Chondrocyte (in vitro differentiated cells): Measurements from ENCODE around the gene PMPCA. TPM values are rescaled to one million over a fixed set of nuclear protein-coding genes. Genes with fewer than 3 reads are reported as not detected.

Source experiments
- DNase-seq: peaks from one replicate; pipeline ENCODE4 v3.0.0; 2021; ENCODE audit warnings: mixed read lengths, low spot score
- H3K27ac Mint-ChIP-seq: one replicate; pipeline ENCODE4 v1.8.0; 2021; ENCODE audit warnings: mild to moderate bottlenecking, moderate library complexity, mixed read lengths; ENCODE audit not compliant: unreplicated experiment
- H3K27me3 Mint-ChIP-seq: 2 replicates; pipeline ENCODE4 v1.8.0; 2021; ENCODE audit warnings: low read depth, mixed read lengths
- H3K36me3 Mint-ChIP-seq: 2 replicates; pipeline ENCODE4 v1.8.0; 2021; ENCODE audit warnings: low read depth, mixed read lengths
- H3K4me1 Mint-ChIP-seq: 2 replicates; pipeline ENCODE4 v1.8.0; 2021; ENCODE audit warnings: low read depth, mild to moderate bottlenecking, mixed read lengths
- H3K4me3 Mint-ChIP-seq: one replicate; pipeline ENCODE4 v1.8.0; 2021; ENCODE audit warnings: mild to moderate bottlenecking, moderate library complexity, mixed read lengths; ENCODE audit not compliant: unreplicated experiment
- H3K9me3 Mint-ChIP-seq: 2 replicates; pipeline ENCODE4 v1.8.0; 2021; ENCODE audit warnings: low read depth, mixed read lengths
- total RNA-seq: library from RNA; stranded (reverse); gene quantifications from 3 replicates; pipeline ENCODE4 v1.2.1, GENCODE V29; 2021
- TF ChIP-seq, protein P1 (sequence below): fragments of 200-600 bp; sonication (generic); IDR thresholded peaks from 2 replicates; pipeline ENCODE4 v1.5.0; 2021; ENCODE audit warnings: antibody characterized with exemption, mild to moderate bottlenecking, moderate library complexity

Gene PMPCA
- total RNA-seq, 1 donor from 2014 or later, result 42.5 TPM

DNA sequence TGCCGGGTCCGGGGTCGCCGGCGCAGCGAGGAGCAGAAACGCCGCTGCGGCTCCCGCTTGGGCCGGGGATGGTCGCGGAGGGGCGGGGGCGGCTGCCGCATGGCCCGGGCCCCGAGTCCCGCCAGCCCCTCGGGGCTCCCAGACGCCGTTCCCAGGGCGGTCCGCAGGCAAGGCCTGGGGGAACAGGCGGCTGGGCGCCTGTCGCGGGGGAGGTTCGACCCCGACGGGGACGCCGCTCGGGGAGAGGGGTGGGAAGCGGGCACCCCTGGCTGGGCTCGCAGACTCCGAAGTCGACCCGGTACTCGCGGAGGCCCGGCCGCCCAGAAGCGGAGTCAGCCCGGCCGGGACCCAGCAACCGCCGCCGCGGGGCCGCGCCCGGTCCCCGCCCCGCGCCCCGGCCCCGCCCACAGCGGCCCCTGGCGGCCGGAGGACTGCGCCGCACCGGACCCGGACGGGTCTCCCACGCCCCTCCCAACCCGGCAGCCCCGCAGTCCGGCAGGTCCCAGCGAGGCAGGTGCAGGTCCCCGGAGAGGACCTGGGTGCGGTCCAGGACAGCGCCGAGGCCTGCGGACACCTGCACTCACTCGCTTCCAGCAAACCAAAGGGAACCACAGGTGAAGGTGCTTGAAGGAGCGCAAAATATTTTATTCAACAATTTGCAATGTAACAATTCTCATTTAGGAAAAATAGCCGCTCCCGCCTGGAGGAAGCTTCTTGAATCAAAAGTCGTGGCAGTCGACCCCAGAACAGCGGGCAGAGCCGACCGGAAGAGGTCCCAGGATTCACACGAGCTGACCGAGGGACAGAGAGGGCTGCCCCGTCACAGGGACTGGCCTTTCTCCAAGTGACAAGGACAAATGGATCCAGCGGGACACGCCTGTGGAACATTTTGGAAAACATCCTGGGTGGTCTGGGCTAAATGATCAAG lies 29.3 kb downstream of the PMPCA start, which contains the start of gene INPP5E:
Gene INPP5E, minus strand, starts transcription at position 365 of the 928 bp plus-strand sequence. CDS start 426 bp downstream, outside the sequence.
- peak within 1 kb of the TSS; percentile 85 for H3K4me3 Mint-ChIP-seq
- H3K9me3 Mint-ChIP-seq, result no peaks in the 10 kb centered on the region
- TF ChIP-seq, protein P1, sequence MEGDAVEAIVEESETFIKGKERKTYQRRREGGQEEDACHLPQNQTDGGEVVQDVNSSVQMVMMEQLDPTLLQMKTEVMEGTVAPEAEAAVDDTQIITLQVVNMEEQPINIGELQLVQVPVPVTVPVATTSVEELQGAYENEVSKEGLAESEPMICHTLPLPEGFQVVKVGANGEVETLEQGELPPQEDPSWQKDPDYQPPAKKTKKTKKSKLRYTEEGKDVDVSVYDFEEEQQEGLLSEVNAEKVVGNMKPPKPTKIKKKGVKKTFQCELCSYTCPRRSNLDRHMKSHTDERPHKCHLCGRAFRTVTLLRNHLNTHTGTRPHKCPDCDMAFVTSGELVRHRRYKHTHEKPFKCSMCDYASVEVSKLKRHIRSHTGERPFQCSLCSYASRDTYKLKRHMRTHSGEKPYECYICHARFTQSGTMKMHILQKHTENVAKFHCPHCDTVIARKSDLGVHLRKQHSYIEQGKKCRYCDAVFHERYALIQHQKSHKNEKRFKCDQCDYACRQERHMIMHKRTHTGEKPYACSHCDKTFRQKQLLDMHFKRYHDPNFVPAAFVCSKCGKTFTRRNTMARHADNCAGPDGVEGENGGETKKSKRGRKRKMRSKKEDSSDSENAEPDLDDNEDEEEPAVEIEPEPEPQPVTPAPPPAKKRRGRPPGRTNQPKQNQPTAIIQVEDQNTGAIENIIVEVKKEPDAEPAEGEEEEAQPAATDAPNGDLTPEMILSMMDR, result peak; percentile 78
- DNase-seq, result no peak
- peaks cover 29% of the 10 kb centered on the region for H3K4me1 Mint-ChIP-seq
- peak within 1 kb of the TSS; percentile 63 for H3K27ac Mint-ChIP-seq
- peaks cover 20% of the 10 kb centered on the region for H3K36me3 Mint-ChIP-seq
- no peaks in the 10 kb centered on the region for H3K27me3 Mint-ChIP-seq

DNA sequence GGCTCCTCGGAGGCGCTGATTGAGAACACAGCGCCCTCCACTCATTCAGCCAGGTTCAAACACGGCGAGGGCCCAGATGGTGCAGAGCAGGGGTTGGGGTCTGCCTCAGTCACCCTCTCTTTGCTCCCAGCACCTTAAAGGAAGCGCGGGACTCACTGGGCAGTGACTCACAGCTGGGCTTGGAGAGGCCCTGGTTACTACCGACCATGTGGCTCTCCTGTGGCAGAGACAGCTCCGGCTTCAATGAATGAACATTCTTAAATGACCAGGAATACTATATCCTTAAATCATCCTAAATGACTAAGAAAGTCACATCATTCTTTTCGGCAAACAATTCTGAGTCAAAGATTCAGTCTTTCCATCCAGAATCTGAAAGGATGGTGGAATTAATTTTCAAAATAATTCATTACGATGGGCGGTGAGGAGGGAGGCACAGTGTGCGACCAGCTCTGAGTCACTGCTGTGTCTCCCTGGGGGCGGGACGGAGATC lies 30.8 kb downstream of the PMPCA start:
- Mint-ChIP-seq H3K27ac (no peak overlapping the region), H3K4me3 (no peak overlapping the region), H3K4me1 (peaks cover 26% of the 10 kb centered on the region), H3K36me3 (peaks cover 23% of the 10 kb centered on the region), H3K9me3 (no peaks in the 10 kb centered on the region), H3K27me3 (no peaks in the 10 kb centered on the region)
- no peak for DNase-seq
- TF ChIP-seq, protein P1, result no peak

DNA sequence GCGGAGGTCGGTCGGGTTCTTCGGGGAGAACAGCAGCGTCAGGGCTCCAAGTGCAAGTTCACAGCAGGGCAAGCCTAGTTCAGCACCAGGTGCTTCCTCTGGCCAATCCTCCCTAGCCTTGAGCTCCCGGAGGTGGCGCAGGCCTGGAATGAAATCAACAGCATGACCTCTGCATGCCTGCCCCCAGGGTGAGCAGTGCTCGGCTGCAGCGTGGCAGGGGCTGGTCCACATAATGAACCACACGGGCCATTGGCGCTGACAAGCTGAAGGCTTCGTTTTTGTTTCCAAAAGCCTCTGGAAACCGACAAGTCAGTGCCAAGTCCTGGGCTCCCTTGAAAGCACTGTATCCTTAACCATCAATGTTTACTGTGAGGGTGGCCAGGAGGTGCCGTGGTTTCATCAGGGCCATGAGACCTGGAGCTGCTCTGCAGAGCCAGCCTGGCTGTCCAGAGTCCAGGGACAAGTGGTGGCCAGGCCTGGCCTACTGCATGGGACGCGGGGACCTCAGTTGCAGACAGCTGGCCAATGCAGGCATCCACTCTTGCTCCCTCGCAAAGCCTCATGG lies 31.3 kb downstream of the PMPCA start:
- Mint-ChIP-seq H3K4me1 (peaks cover 21% of the 10 kb centered on the region), H3K4me3 (no peak overlapping the region), H3K27ac (no peak overlapping the region), H3K27me3 (no peaks in the 10 kb centered on the region), H3K36me3 (peaks cover 26% of the 10 kb centered on the region), H3K9me3 (no peaks in the 10 kb centered on the region)
- TF ChIP-seq, protein P1, result no peak
- no peak for DNase-seq

DNA sequence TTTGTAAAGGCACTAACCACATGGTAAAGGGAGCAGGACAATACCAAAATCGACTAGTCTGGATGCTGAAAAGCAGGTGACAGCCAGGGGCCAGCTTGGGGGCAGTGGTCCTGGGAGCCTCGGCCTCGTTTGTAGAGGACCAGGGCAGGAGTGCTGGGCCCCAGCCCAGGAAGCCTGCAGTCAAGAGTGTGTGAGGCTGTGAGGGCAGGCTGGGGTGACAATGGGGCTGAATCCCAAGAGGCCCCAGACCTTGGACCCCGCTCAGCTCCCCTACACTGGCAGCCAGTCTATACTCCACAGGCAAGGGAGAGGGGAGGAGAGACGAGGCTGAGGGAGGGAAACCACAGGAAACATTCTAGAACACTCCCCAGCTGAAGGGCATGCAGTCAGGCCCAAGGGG lies 31.8 kb downstream of the PMPCA start:
- H3K27ac Mint-ChIP-seq, result no peak overlapping the region
- no peaks in the 10 kb centered on the region for H3K9me3 Mint-ChIP-seq
- TF ChIP-seq, protein P1, result no peak
- peaks cover 30% of the 10 kb centered on the region for H3K36me3 Mint-ChIP-seq
- no peaks in the 10 kb centered on the region for H3K27me3 Mint-ChIP-seq
- peaks cover 16% of the 10 kb centered on the region for H3K4me1 Mint-ChIP-seq
- no peak overlapping the region for H3K4me3 Mint-ChIP-seq
- peak; percentile 68 for DNase-seq

DNA sequence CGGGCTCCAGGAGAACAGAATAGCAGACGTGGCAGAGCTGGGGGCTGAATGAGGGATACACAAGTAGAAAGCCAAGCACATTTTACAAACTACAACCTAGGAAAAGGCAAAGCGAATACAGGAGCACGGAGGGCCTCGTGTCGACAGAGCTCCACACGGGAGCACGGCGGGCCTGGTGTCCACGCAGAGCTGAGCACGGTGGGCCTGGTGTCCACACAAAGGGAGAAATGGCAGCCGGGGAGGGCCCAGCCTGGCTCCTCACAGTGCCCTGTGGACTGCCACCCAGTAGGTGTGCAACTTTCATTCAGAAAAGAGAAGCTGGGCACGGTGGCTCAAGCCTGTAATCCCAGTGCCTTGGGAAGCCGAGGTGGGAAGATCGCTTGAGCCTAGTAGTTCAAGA lies 32.6 kb downstream of the PMPCA start:
- peak; percentile 76 for DNase-seq
- TF ChIP-seq, protein P1, result no peak
- H3K36me3 Mint-ChIP-seq, result peaks cover 35% of the 10 kb centered on the region
- no peak overlapping the region for H3K27ac Mint-ChIP-seq
- no peaks in the 10 kb centered on the region for H3K9me3 Mint-ChIP-seq
- H3K27me3 Mint-ChIP-seq, result no peaks in the 10 kb centered on the region
- H3K4me3 Mint-ChIP-seq, result no peak overlapping the region
- peaks cover 8% of the 10 kb centered on the region for H3K4me1 Mint-ChIP-seq
